EL (cell line): Measurements from ENCODE around the gene MARCHF5.
A peak's percentile ranks its signal among the peaks of the same experiment; 100 is the strongest.
"Not testable (repeated sequence)": the region's sequence is repeated elsewhere in the genome, so short reads cannot be mapped to it uniquely, and the experiment has no call there.

ENCODE experiments used
- DNase-seq: peaks from one replicate; pipeline ENCODE4 v3.0.0-alpha.2; 2016

The MARCHF5 gene

GRCh38 chr10:92305133-92306072 is 14.4 kb downstream of the MARCHF5 start:
- DNase-seq: no peak

GRCh38 chr10:92309272-92309671 is 18.3 kb downstream of the MARCHF5 start:
- no peak for DNase-seq

- no peak for DNase-seq
Measured at GRCh38 chr10:92313750-92314149, 22.8 kb downstream of the MARCHF5 start.

- no peak for DNase-seq
Measured at GRCh38 chr10:92316610-92317009, 25.6 kb downstream of the MARCHF5 start.

- no peak for DNase-seq
Measured at GRCh38 chr10:92323079-92323478, 32.1 kb downstream of the MARCHF5 start.

- no peak for DNase-seq
Measured at GRCh38 chr10:92327445-92328433, 36.8 kb downstream of the MARCHF5 start.

GRCh38 chr10:92328993-92329392 is 38.0 kb downstream of the MARCHF5 start:
- DNase-seq: no peak

GRCh38 chr10:92329927-92330326 is 39.0 kb downstream of the MARCHF5 start:
- DNase-seq: not testable (repeated sequence)

GRCh38 chr10:92342796-92343195 is 51.8 kb downstream of the MARCHF5 start:
- peak; percentile 81 for DNase-seq

GRCh38 chr10:92345575-92345974 is 54.6 kb downstream of the MARCHF5 start:
- not testable (repeated sequence) for DNase-seq

- not testable (repeated sequence) for DNase-seq
Measured at GRCh38 chr10:92347035-92347676, 56.2 kb downstream of the MARCHF5 start.

- peak; percentile 15 for DNase-seq
Measured at GRCh38 chr10:92350411-92350810, 59.4 kb downstream of the MARCHF5 start.

GRCh38 chr10:92354587-92354986 is 63.6 kb downstream of the MARCHF5 start:
- DNase-seq: no peak

GRCh38 chr10:92356041-92356440 is 65.1 kb downstream of the MARCHF5 start:
- no peak for DNase-seq

GRCh38 chr10:92363498-92363897 is 72.5 kb downstream of the MARCHF5 start:
- DNase-seq: no peak

- DNase-seq: no peak
Measured at GRCh38 chr10:92366412-92367021, 75.5 kb downstream of the MARCHF5 start.

GRCh38 chr10:92377962-92378361 is 87.0 kb downstream of the MARCHF5 start:
- DNase-seq: no peak

- no peak for DNase-seq
Measured at GRCh38 chr10:92381543-92381954, 90.6 kb downstream of the MARCHF5 start.

GRCh38 chr10:92382631-92383030 is 91.7 kb downstream of the MARCHF5 start:
- DNase-seq: no peak

GRCh38 chr10:92384741-92385140 is 93.8 kb downstream of the MARCHF5 start:
- no peak for DNase-seq

GRCh38 chr10:92385831-92386230 is 94.9 kb downstream of the MARCHF5 start:
- DNase-seq: no peak

GRCh38 chr10:92387289-92387940 is 96.4 kb downstream of the MARCHF5 start:
- DNase-seq: peak; percentile 57
